ENCODE data around the gene MYBPH.
A peak's percentile ranks its signal among the peaks of the same experiment; 100 is the strongest.

The MYBPH gene

DNA sequence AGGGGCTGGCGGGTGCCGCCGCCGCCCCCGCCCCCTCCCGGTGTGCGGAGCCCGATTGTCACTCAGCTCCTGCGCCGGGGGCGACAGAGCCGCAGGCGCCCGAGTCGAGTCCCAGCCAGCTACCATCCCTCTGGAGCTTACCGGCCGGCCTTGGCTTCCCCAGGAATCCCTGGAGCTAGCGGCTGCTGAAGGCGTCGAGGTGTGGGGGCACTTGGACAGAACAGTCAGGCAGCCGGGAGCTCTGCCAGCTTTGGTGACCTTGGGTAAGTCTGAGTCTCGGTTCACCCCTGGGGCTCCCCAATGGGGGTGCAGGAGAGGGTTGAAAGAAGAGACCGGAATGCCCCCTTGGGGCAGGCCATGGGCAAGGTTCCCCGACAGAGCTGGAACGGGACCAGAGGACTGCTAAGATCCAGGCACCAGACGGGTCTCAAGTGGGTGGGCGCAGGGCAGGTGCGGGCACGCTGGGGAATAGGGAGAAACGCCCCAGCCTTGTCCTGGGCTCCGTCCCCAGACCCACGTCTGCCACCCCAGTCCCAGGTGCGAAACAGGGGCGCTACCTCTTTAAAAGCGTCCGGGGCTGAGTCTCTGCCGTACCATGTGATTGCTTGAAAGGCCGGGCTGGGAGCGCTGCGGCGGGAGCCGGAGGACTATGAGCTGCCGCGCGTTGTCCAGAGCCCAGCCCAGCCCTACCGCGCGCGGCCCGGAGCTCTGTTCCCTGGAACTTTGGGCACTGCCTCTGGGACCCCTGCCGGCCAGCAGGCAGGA lies 47.8 kb downstream of the MYBPH start, which contains the start of gene ADORA1:
Gene ADORA1, plus strand, starts transcription at position 61 of the 765 bp plus-strand sequence. CDS start 1,116 bp downstream, outside the sequence.
- DNase-seq, result peak; percentile 11

DNA sequence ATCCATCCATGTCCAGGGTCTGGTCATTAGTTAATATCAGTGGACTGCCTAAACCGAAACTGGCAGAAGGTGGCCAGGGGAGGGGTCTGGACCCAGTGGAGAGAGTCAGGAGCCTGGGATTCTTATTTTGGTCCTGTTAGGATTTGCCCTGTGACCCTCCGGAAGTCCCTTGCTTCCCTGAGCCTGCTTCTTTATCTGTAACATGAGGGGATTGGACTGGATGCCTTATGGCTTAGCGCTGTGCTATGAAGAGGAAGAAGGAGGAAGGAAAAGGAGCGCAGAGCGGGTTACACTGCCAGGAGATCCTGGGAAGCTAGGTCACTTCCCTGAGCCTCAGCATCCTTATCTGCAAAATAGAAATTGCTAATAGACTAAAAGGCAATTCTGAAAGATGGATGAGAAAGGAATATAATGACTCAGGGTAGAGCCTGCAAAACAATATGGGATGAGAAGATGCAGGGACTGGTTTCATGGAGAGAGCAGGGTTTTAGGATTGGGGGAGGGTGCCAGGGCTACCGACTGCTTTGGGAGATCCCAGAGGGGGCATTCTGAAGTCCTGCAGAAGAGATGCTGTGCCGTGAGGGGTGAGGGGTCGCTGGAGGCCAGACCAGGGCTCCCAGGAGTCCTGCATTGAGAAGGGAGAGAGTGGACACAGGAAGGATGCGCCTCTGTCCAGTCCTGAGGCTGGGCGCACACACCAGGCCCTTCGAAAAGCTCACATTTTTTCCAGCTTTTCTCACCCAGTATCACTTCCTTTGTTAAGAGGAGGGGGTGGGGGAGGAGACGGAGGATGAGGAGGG lies 48.6 kb downstream of the MYBPH start:
- DNase-seq, result no peak

DNA sequence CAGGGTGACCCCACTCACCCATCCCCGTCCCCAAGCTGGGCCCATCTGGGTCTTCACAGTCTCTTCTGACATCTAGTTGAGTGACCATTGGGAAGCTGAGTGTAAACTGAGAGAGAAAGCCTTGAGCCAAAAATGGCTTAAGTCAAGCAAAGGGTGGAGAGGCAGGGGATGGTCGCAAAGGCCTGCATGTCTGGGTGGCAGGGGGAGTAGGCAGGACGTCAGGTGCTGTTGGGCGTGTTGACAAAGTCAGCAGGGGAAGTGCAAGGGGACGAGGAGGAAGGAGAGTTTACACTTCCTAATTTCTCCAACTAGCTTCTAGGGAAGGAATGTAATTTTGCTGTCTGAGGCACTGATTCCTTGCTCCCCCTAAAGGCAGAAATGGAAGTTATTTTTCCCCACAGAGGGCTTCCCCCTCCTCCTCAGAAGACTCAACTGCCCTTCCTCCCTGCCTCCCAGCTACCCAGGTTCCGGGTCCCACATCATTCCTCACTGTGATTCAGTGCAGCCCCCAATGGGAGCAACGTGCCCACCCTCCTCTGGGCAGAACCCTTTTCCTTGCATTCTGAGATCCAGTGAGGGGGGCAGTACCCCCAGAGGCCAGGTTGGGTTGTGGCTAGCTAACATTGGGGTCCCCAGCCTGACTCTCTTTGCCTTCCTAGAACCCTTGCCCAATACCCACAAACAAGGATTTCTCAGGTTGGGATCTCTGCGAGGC lies 49.3 kb downstream of the MYBPH start:
- DNase-seq, result no peak

DNA sequence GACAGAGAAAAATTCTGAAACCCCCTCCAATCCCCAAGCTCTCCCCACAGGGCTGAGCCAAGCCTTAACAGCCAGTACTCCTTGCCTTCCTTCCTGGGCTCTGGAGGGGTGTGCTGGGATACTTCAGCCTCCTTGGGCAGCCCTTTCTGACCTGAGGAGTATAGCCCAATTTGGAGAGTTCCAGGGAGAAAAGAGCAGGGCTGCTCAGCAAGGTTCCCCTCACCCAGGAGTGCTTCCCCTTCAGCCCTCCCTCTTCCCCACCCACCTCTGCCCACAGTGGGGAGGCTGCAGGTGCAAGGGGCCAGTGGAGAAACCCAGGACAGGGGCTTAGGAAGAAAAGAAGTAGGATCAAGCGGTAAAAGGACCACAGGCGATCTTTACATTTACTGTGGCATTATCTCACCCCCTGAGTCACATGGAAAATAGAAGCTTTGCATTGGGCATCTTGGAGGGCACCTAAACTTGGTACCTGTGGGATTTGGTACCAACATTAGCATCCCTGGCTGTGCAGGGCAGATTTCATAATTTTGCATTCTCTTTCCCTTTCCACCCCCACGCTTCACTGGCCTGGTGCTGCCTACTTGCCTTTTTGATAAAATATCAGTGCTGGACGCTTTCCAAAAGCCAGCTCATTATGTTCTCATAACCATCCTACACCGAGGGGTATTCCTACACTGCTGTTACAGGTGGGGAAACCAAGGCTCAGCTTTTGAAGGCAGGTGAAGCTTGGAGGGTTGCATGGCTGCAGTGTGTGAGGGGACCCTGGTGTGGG lies 50.9 kb downstream of the MYBPH start:
- no peak for DNase-seq

DNA sequence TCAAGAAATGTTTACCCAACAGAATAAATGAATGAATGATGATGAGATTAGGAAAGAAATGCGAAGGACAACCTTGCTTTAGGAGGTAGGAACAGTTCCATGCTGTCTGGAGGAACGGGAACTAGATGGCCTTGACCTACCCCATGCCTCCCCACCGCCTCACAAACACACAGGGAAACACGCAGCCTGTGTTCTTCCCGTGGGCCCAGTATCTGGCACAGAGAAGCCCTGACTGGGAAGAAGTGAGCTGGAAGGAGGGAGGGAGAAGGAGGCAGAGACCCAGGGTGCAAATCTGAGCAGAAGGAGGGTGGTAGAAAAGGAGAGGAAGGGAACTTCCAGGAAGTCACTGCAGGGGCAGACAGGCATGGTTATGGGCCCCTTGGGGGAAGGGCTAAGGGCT lies 51.6 kb downstream of the MYBPH start:
- DNase-seq, result no peak

DNA sequence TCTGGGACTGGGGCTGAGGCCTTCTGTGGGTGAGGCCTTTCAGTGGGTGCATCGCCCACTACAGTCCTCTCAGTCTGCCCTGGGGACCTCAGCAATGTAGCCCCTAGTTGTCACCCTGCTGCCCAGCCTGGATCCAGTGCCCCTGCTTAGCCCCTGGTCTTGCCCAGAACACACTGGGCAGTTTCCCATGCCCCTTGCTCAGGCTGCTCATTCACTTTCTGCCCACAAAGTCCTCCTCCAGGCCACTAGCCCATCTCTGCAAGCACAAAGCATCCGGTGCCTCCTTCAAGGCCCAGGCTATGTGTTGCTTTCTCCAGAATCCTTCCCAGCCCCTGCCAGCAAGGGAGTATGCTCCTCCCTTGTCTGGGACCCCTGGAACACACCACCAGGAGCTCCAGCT lies 53.5 kb downstream of the MYBPH start:
- DNase-seq, result no peak

DNA sequence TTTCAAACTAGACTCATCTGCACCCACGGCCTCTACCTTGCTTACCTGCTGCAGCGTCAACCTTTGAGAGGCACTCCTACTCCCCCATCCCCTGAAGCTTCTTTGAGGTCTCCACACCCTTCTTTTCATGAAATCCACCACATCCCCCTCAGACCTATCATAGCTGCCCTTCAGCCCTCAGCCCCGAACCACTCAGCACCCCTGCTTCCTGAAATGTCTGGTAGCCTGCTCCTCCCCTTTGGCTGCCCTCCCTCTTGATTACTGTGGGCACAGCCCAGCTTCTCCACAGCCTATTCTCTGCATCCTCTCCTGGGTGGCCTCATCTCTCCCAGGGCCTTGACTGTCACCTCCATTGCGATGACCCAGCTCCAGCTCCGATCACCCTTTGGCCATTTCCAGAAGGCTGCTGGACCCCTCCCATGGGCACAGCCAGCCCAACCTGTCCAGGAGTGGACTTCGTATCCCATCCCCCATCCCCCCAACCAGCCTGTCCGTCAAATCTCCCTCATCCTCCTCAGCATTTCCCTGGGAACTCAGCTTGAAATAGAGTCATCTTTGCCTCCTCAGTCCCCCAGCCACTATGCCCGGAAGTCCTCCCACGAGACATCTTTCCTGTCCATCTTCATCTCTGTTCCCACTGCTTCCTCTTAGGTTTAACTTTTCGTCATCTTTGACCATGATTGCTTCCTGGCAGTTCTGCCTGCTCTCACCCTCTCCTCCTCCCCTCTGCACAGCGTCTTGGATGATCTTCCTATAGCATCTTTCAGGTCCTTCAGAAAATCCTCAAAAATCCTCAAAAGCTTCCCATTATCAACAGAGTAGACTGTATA lies 54.2 kb downstream of the MYBPH start:
- no peak for DNase-seq

DNA sequence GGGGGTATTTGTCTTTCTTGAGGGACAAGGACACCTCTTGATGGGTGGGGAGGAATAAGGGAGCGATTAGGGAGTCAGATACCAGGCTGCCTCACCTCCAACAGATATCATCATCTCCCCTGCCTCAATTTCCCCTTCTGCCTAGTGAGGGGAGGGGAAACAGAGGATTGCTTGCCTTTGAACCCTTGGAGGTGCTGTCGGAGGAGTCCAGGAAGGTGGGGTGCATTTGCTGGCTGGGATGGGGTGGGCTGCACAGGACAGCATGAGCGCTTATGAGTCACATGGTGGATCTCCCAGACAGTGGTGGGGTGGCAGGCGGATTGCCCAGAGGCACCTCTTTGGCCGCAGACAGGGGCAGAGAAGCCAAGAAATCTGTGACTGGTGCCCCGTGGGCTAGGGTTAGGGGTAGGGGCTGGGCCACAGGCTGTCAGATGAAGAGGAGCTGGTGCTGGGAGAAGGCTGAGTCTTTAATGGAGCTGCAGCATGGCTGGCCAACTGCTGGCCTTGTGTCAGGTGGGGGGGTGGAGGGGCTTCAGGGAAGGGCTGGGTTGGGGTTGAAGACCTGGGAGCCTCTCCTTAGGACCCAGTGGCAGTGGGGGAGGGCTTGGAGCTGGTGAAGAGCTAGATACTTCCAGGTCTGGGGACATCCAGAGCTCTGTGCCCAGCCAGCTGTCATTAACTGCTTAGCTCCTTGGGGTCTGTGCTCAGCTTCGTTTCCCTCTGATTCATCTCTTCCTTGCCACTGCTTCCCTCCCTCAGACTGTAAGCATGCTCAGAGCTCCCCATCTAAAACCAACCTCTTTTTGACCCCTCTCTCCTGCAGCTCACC lies 55.1 kb downstream of the MYBPH start:
- no peak for DNase-seq

Measured in NCI-H187 treated with DMSO at 0.1 percent for 48 hours (cell line).